Lung (tissue), 12 donors: ENCODE measurements around the gene EXOC6. TPM values are rescaled to one million over a fixed set of nuclear protein-coding genes. Genes with fewer than 3 reads are reported as not detected.

ENCODE experiments used
- ATAC-seq: fragments of 200-7000 bp; cut with Tn5 transposase; one replicate; pipeline ENCODE4 v1.9.1; 2020; ENCODE audit warnings: moderate number of reproducible peaks; ENCODE audit not compliant: insufficient read depth, low FRiP score
- DNase-seq, 3 donors: peaks; one replicate each; pipeline ENCODE4 v3.0.0-alpha.2; 2013 to 2017
- H3K27ac ChIP-seq, 2 donors: one replicate each; pipeline ENCODE4 v1.5.1; 2013; ENCODE audit warnings: mild to moderate bottlenecking in 2 of 2, moderate library complexity in 2 of 2, control low read depth in 1 of 2, inconsistent platforms in 1 of 2, low read depth in 1 of 2, low read length in 1 of 2
- H3K27me3 ChIP-seq, 3 donors: one replicate each; pipeline ENCODE4 v1.5.1; 2013; ENCODE audit warnings: low read length in 2 of 3; ENCODE audit not compliant: control insufficient read depth in 3 of 3, insufficient read depth in 3 of 3
- H3K36me3 ChIP-seq, 4 donors: one replicate each; pipeline ENCODE4 v1.5.1; 2013; ENCODE audit warnings: low read length in 4 of 4, mild to moderate bottlenecking in 1 of 4, moderate library complexity in 1 of 4; ENCODE audit not compliant: control insufficient read depth in 4 of 4, insufficient read depth in 4 of 4
- H3K4me1 ChIP-seq, 5 donors: one replicate each; pipeline ENCODE4 v1.5.1; 2013; ENCODE audit warnings: low read length in 5 of 5, mild to moderate bottlenecking in 2 of 5, moderate library complexity in 1 of 5; ENCODE audit not compliant: control insufficient read depth in 5 of 5, insufficient read depth in 5 of 5
- H3K4me3 ChIP-seq: one replicate; pipeline ENCODE4 v1.5.1; 2013; ENCODE audit warnings: mild to moderate bottlenecking, control low read depth, moderate library complexity
- H3K9ac ChIP-seq, 2 donors: one replicate each; pipeline ENCODE4 v1.5.1; 2013; ENCODE audit warnings: low read length in 2 of 2, control low read depth in 1 of 2; ENCODE audit not compliant: insufficient read depth in 1 of 2
- H3K9me3 ChIP-seq, 4 donors: one replicate each; pipeline ENCODE4 v1.5.1; 2013; ENCODE audit warnings: low read length in 3 of 4, mild to moderate bottlenecking in 1 of 4, moderate library complexity in 1 of 4; ENCODE audit not compliant: control insufficient read depth in 4 of 4, insufficient read depth in 3 of 4
- CTCF ChIP-seq: IDR thresholded peaks from 2 replicates; pipeline ENCODE4 v1.5.1; 2012; ENCODE audit warnings: mild to moderate bottlenecking; ENCODE audit errors: control extremely low read depth, extremely low read depth
- WGBS, 2 donors: extraction: QIAGEN DNeasy Blood & Tissue Kit; methylation state at CpG; one replicate each; pipeline ENCODE4 v1.1.7; 2013; 5-methylcytosine and 5-hydroxymethylcytosine counted together
- polyA plus RNA-seq, 2 donors: library from polyadenylated mRNA; stranded (reverse); fragments of 200-250 nt; gene quantifications; one replicate each; pipeline ENCODE4 v1.2.1, GENCODE V29; 2013
- total RNA-seq, 2 donors: library from RNA; depleted of rRNA in 1 of 2; stranded (reverse); fragments of >200 nt in 1 of 2; gene quantifications; one replicate each; pipeline ENCODE4 v1.2.1, GENCODE V29; 2014 to 2021
- donor health status: control.
- donor health status: control.
- donor health status: Bipolar disorder and iron deficiency.
- donor health status: healthy.
- donor health status: DM: yes; HTN: yes; CAD: no.

Gene EXOC6
- total and polyA plus RNA-seq, 4 donors = 8.6 to 40.1 (median 11.9) TPM

- no peak overlapping the region for H3K4me3 ChIP-seq
- TF ChIP-seq CTCF = no peak
- DNase-seq (no peak), ATAC-seq (no peak)
- no peaks in the 10 kb centered on the region for H3K4me1 ChIP-seq
- no peaks in the 10 kb centered on the region for H3K27me3 ChIP-seq
- no peak overlapping the region for H3K9ac ChIP-seq
- no peaks in the 10 kb centered on the region for H3K36me3 ChIP-seq
- no peak overlapping the region for H3K27ac ChIP-seq
- 80 to 100% methylated on average over 1 of the region's 1 CpG for WGBS, 2 donors
- no peaks in the 10 kb centered on the region for H3K9me3 ChIP-seq
These were observed 246.9 kb downstream of the EXOC6 start for GRCh38 chr10:93095225-93095624.

- no peak for DNase-seq
- no peak for ATAC-seq
- Histone ChIP-seq H3K36me3 (no peaks in the 10 kb centered on the region), H3K9me3 (no peaks in the 10 kb centered on the region), H3K4me3 (no peak overlapping the region), H3K9ac (no peak overlapping the region), H3K27me3 (no peaks in the 10 kb centered on the region), H3K4me1 (no peaks in the 10 kb centered on the region), H3K27ac (no peak overlapping the region)
- 82 to 91% methylated on average over 5 of the region's 5 CpGs for WGBS, 2 donors
- no peak for TF ChIP-seq CTCF
These were observed 248.6 kb downstream of the EXOC6 start for GRCh38 chr10:93096901-93097300.

GRCh38 chr10:93097386-93097785 is 249.1 kb downstream of the EXOC6 start:
- no peak for TF ChIP-seq CTCF
- no peak overlapping the region for H3K9ac ChIP-seq
- H3K36me3 ChIP-seq = no peaks in the 10 kb centered on the region
- DNase-seq = no peak
- no peaks in the 10 kb centered on the region for H3K4me1 ChIP-seq
- H3K4me3 ChIP-seq = no peak overlapping the region
- no peak overlapping the region for H3K27ac ChIP-seq
- H3K9me3 ChIP-seq = no peaks in the 10 kb centered on the region
- ATAC-seq = no peak
- WGBS, 2 donors = 78 to 88% methylated on average over 9 of the region's 9 CpGs
- H3K27me3 ChIP-seq = no peaks in the 10 kb centered on the region

- no peak for TF ChIP-seq CTCF
- WGBS, 2 donors = 88 to 96% methylated on average over 3 of the region's 3 CpGs
- no peaks in the 10 kb centered on the region for H3K36me3 ChIP-seq
- no peak overlapping the region for H3K9ac ChIP-seq
- no peaks in the 10 kb centered on the region for H3K4me1 ChIP-seq
- no peaks in the 10 kb centered on the region for H3K9me3 ChIP-seq
- DNase-seq (no peak), ATAC-seq (no peak)
- no peak overlapping the region for H3K27ac ChIP-seq
- no peaks in the 10 kb centered on the region for H3K27me3 ChIP-seq
- H3K4me3 ChIP-seq = no peak overlapping the region
These were observed 250.5 kb downstream of the EXOC6 start for GRCh38 chr10:93098816-93099215.
